NCI-H2196 (cell line): ENCODE measurements around the gene SLC15A5.
A peak's percentile ranks its signal among the peaks of the same experiment; 100 is the strongest.

Experiments used
- DNase-seq: peaks from one replicate; lab custom pipeline; 2025; ENCODE audit not compliant: unreplicated experiment; lab: John Stamatoyannopoulos, UW

SLC15A5 gene, protein sequence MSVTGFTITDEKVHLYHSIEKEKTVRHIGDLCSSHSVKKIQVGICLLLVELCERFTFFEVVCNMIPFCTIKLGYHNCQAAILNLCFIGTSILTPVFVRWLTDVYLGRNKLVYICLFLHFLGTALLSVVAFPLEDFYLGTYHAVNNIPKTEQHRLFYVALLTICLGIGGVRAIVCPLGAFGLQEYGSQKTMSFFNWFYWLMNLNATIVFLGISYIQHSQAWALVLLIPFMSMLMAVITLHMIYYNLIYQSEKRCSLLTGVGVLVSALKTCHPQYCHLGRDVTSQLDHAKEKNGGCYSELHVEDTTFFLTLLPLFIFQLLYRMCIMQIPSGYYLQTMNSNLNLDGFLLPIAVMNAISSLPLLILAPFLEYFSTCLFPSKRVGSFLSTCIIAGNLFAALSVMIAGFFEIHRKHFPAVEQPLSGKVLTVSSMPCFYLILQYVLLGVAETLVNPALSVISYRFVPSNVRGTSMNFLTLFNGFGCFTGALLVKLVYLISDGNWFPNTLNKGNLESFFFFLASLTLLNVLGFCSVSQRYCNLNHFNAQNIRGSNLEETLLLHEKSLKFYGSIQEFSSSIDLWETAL

GRCh38 chr12:16277585-16277984 is at the start of gene SLC15A5:
Gene SLC15A5, minus strand, starts transcription at chr12:16277685. Its CDS starts 0 bp downstream, at chr12:16277685.
- no peak for DNase-seq

DNA sequence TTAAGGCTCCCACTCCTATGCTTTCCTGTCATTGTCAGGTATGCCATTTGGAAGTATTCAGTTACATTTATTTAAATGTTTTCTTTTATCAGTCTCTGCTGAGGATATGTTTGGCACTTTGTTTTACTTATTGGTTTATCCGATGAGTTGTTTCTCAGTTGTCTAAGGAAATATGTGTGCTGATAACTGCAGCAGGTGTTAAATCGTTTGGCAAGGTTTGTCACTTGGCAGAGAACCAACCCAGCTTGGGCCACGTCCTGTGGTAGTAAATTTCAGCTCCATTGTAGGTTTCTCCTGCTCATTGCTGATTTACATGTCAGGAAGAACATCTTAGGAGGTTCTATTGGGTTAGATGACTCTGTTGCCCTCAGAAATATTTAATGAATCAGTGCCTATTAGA is 47.9 kb upstream of the SLC15A5 start:
- DNase-seq, result peak; percentile 43

DNA sequence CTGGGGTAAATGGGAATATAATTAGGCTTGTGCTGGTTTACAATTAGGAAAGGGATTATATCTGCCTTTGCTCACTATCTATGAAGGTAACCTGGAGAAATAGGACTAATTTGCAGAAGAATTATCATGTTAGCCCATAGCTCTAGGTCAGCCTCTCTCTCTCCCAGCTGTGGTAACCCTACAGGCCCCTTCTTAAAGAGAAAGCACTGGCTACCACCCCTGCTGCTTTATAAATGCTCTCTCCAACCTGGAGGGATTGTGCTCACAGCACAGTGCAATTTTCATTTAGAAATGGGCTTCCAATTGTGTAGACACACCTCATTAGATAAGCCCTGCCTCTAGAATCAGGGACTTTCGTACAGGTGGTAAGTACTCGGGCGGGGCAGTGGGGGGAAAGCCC is 47.3 kb upstream of the SLC15A5 start:
- no peak for DNase-seq

DNA sequence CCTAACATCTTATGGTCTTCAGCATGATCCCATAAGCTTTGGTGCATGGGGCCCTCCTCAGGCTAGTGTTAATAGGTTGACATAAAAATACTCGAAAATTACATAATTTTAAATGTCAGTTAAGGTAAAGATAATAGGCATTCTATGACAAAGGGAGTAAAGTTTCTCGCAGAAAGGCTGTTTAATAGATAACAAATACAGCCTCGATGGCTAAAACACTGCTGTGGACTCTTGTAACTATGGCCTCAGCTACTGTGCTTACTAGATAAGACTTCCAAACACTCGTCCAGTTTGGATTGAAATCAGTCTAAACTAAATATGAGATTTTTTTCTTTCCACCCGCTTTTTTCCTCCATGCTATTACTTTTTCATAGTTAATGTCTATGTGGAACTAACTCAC is 46.8 kb upstream of the SLC15A5 start:
- no peak for DNase-seq

DNA sequence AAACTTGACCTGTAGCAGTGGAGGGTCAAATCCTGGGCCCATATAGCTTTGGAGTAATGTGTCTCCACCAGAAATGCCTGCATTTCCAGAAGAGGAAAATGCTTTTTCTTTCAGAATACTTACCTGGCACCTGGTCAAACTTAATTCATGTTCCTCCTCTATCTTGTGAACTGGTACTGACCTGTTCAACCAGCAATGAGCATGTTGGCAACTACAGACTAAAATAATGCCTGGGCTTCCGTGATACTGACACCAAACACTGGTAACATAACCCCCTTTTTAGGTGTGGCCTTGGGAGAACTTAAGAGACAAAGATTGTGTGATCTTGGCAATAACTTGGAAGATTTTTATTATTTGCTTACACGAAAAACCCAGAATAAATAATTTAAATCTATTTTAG is 46.2 kb upstream of the SLC15A5 start:
- peak; percentile 2 for DNase-seq

DNA sequence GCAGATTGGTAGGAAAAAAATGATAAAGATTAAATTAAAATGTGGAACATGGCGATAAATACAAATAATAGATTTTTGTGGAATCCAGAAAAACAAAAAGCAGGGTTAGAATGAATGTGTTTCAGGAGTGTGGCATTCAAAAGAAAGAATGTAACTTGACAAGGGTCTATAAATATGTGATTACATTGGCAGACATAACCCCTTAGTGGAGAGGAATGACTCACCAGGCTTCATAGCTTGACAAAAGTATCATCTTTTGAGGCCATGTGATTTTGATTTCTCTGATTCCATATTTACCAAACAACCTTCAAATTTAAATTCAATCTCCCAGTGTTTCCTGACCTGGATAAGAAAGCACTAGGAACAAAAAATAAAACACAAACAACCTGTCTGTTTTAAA is 45.5 kb upstream of the SLC15A5 start:
- peak; percentile 17 for DNase-seq

GRCh38 chr12:16310934-16311333 is 33.4 kb upstream of the SLC15A5 start:
- DNase-seq, result no peak

DNA sequence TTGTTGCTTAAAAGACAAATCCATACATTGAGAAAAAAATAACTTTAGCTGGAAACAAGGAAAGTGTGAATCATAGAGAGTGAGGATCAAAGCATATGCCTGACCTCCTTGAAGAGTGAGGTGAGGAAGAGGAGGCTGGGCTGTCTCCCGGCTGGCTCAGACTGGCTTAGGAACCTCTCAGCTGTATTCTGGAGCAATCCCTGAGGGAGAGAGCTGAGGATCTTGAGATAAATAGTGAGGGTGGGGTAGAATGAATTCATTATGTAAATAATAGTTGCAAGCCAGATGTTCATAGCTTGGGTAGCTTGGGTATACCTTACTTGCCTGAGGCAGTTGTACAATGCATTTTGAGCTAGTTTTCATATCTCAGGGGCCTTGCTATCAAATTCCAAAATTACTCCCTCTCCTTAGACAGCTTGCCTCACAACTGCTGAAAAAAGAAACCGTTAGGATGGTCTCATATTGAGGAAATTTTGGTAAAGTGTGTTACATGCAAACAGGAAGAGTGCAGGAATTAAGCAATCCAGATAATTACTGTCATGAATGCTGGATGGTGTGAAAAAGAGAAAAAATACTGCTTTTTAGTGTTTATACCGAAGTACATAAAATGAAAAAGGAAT is 30.5 kb upstream of the SLC15A5 start:
- DNase-seq, result no peak

DNA sequence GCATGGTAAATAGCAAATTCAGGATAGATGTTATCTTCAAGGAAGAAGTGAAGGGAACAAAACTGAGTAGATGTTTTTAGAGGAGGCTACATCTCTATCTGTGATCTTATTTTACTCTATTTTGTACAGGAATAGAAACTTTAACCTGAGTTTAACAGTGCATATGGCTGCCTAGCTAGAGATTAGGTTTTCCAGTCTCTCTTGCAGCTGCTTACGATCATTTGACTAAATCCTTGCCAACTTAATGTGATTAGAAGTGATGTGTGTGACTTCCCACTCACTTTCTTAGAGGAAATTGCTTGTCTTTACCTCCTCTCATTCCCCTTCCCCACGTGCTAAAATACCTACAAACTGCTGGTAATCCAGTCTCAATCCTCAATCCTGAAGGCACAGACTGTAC is 26.5 kb upstream of the SLC15A5 start:
- DNase-seq, result no peak

- DNase-seq, result no peak
These were observed 23.3 kb upstream of the SLC15A5 start for GRCh38 chr12:16300736-16301135.

- no peak for DNase-seq
These were observed 22.6 kb upstream of the SLC15A5 start for GRCh38 chr12:16300122-16300521.

GRCh38 chr12:16299403-16299802 is 21.9 kb upstream of the SLC15A5 start:
- DNase-seq, result no peak

DNA sequence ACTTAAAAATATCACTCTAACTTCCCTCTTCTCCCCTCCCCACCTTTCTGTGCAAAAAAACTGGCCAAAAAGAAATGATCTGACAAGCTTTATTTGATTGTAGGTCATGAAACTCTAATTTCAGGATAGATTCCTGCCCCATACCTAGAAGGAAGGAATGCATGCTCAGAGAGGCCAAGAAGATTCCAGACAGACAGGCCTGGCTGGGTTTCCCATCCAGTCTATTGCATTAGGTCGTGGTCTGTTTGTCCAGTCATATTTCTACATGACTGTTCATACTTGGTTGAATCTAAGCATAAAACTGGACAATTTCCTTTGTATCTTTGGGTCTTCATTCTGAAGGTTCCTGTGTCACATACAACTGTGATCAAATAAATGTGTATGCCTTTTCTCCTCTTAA is 20.0 kb upstream of the SLC15A5 start:
- no peak for DNase-seq

- no peak for DNase-seq
These were observed 17.0 kb upstream of the SLC15A5 start for GRCh38 chr12:16294376-16294956.

GRCh38 chr12:16291032-16291431 is 13.5 kb upstream of the SLC15A5 start:
- DNase-seq, result no peak

DNA sequence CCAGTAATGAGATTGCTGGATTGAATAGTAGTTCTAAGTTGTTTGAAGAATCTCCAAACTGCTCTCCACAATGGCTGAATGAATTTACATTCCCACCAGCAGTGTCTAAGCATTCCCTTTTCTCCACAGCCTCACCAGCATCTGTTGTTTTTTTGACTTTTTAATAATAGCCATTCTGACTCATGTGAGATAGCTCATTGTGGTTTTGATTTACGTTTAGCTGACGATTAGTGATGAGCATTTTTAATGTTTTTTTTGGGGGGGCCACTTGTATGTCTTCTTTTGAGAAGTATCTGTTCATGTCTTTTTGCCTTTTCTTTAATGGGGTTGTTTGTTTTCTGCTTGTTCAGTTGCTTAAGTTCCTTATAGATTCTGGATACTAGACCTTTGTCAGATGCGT is 8.1 kb upstream of the SLC15A5 start:
- no peak for DNase-seq

DNA sequence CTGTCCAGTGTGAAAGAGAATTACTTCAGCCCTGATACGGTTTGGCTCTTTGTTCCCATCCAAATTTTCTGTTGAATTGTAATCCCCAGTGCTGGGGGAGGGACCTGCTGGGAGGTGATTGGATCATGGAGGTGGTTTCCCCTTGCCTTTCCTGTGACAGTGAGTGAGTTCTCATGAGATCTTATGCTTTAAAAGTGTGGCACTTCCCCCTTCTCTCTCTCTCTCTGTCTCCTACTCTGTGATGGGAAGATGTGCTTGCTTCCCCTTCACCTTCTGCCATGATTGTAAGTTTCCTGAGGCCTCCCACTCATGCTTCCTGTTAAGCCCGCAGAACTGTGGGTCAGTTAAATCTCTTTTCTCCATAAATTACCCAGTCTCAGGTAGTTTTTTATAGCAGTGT is 5.5 kb upstream of the SLC15A5 start:
- DNase-seq, result no peak

DNA sequence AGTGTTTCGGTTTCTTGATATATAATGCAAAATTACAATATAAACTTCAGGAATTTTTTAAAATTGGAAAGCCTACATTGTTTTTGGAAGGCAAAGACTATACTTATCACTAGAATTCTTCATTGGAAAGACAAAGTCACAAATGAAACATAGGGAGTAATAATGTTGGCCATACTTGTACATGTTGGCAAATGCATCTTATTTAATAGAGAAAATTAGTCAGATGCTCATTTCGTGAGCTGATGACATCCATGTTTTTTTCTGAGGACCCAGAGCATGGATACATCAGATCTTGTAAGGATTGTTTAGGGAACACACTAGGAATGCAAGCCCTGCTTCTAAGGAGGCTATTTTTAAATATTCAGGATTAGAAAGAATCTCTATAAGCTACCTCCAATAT is 4.6 kb upstream of the SLC15A5 start:
- DNase-seq, result no peak

DNA sequence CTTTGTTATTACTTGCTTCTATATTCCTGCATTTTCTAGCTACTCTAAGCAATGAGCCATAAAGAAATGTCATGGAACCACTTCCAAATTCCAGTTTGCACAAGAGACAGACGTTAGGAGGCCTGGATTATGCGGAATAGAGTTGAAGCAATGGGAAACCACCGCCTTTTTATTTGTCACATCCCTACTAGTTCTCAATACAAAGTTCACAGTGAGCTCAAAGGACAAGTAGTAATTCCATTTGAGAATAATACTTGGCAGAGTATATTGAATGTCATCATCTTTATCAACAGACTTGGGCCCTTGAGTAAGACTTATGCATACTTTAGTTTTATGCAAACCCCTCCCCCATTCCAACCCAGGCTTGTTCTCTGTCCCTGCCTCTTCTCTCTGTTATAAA is 3.7 kb upstream of the SLC15A5 start:
- DNase-seq, result no peak

DNA sequence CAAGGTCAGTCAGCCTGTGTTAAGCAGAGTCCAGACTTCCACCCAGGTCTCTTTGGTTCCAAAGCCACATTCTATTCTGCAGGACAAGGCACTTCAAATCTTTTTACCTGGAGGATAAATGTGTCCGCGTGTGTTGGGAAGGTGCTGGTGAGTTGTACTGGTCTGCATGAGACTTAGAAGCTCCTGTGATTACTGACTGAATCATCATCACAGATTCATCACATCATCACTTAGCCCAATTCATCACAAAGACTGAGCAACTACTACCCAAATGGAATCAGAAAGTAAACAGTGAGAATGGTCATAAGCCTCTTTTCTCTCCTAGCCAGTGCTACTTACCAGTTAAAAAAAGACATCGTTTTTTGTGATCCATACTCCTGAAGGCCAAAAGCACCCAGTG is 5.3 kb downstream of the SLC15A5 start:
- DNase-seq, result no peak

- DNase-seq, result no peak
These were observed 6.4 kb downstream of the SLC15A5 start for GRCh38 chr12:16271062-16271461.

GRCh38 chr12:16269946-16270345 is 7.5 kb downstream of the SLC15A5 start:
- DNase-seq, result no peak
